GM12892 (cell line): ENCODE results near the gene DDR2.

Experiments
- POLR2A ChIP-seq: IDR thresholded peaks from 2 replicates; pipeline ENCODE4 v1.6.1; 2011; ENCODE audit warnings: low read depth, low read length, control low read depth
- POLR2AphosphoS5 ChIP-seq: IDR thresholded peaks from 2 replicates; pipeline ENCODE4 v1.6.1; 2011; ENCODE audit warnings: low read depth, low read length, control low read depth

GRCh38 chr1:162782671-162783070, 150.4 kb downstream of the DDR2 start:
- TF ChIP-seq POLR2AphosphoS5 (no peak), POLR2A (no peak)
